OCI-LY1 (cell line): ENCODE results near the gene ADTRP.

Source experiments
- CTCF ChIP-seq: fragments of 200-600 bp; sonication (generic), shearing (Covaris generic); IDR thresholded peaks from 2 replicates; pipeline ENCODE4 v1.5.1; 2017; ENCODE audit warnings: mild to moderate bottlenecking, antibody characterized with exemption, low read length, moderate library complexity, mixed read lengths
- EZH2 ChIP-seq: fragments of 200-600 bp; sonication (generic), shearing (Covaris generic); IDR thresholded peaks from 2 replicates; pipeline ENCODE4 v1.8.0; 2017; ENCODE audit warnings: borderline replicate concordance, mixed run types, mild to moderate bottlenecking, antibody characterized with exemption, low read length, moderate library complexity, mixed read lengths

GRCh38 chr6:11779329-11780096, 910 bp upstream of the ADTRP start:
- TF ChIP-seq CTCF (no peak), EZH2 (no peak)
